Keratinocyte (primary cell): ENCODE data around the gene GPRC5B. TPM values are rescaled to one million over a fixed set of nuclear protein-coding genes. Genes with fewer than 3 reads are reported as not detected.

Experiments
- DNase-seq: peaks from one replicate; pipeline ENCODE4 v3.0.0-alpha.2; 2011; ENCODE audit warnings: low read depth, missing footprints, low spot score
- FAIRE-seq: peaks from 2 replicates; lab custom pipeline; 2011; peaks lifted over from hg19 to GRCh38; lab: Jason Lieb, UNC
- H2AFZ ChIP-seq: 2 replicates; pipeline ENCODE4 v1.6.0; 2012; ENCODE audit warnings: low read length, control low read depth, inconsistent platforms; ENCODE audit not compliant: control insufficient read depth
- H3K27ac ChIP-seq: 2 replicates; pipeline ENCODE4 v1.5.1; 2011; ENCODE audit warnings: low read length; ENCODE audit not compliant: control insufficient read depth, insufficient read depth
- H3K27me3 ChIP-seq: 3 replicates; pipeline ENCODE4 v1.6.0; 2011; ENCODE audit warnings: low read length; ENCODE audit not compliant: control insufficient read depth, insufficient read depth; ENCODE audit errors: extremely low read depth
- H3K36me3 ChIP-seq, 2 experiments: 2 replicates in 1 of 2; 3 replicates in 1 of 2; pipeline ENCODE4 v1.5.1; 2011; ENCODE audit warnings: low read length in 2 of 2, mild to moderate bottlenecking in 1 of 2; ENCODE audit not compliant: control insufficient read depth in 2 of 2, insufficient read depth in 2 of 2; ENCODE audit errors: extremely low read depth in 1 of 2
- H3K4me1 ChIP-seq: 3 replicates; pipeline ENCODE4 v1.5.1; 2011; ENCODE audit warnings: low read length; ENCODE audit not compliant: control insufficient read depth, insufficient read depth; ENCODE audit errors: extremely low read depth
- H3K4me2 ChIP-seq: 3 replicates; pipeline ENCODE4 v1.6.0; 2011; ENCODE audit warnings: low read depth, low read length; ENCODE audit not compliant: control insufficient read depth, insufficient read depth; ENCODE audit errors: extremely low read depth
- H3K4me3 ChIP-seq, 3 experiments: fragments of 200-600 bp in 1 of 3; sonication (generic) in 1 of 3; 2 replicates in 2 of 3; 3 replicates in 1 of 3; pipeline ENCODE4 v1.5.1; 2011 to 2016; ENCODE audit warnings: low read length in 3 of 3, mild to moderate bottlenecking in 3 of 3, control low read depth in 2 of 3, inconsistent platforms in 1 of 3, low read depth in 1 of 3, mixed read lengths in 1 of 3, mixed run types in 1 of 3, moderate library complexity in 1 of 3; ENCODE audit not compliant: control insufficient read depth in 2 of 3, insufficient read depth in 2 of 3; ENCODE audit errors: extremely low read depth in 1 of 3
- H3K79me2 ChIP-seq: 2 replicates; pipeline ENCODE4 v1.6.0; 2012; ENCODE audit warnings: low read length; ENCODE audit not compliant: control insufficient read depth, insufficient read depth
- H3K9ac ChIP-seq: 3 replicates; pipeline ENCODE4 v1.6.0; 2011; ENCODE audit warnings: low read length; ENCODE audit not compliant: control insufficient read depth, insufficient read depth; ENCODE audit errors: extremely low read depth
- H3K9me1 ChIP-seq: 3 replicates; pipeline ENCODE4 v1.6.0; 2011; ENCODE audit warnings: low read length; ENCODE audit not compliant: control insufficient read depth, insufficient read depth; ENCODE audit errors: extremely low read depth
- H3K9me3 ChIP-seq: 2 replicates; pipeline ENCODE4 v1.5.1; 2012; ENCODE audit warnings: low read depth, low read length; ENCODE audit not compliant: control insufficient read depth
- H4K20me1 ChIP-seq: 3 replicates; pipeline ENCODE4 v1.6.0; 2011; ENCODE audit warnings: low read length; ENCODE audit not compliant: control insufficient read depth, insufficient read depth; ENCODE audit errors: extremely low read depth
- CTCF ChIP-seq, 3 experiments: IDR thresholded peaks in 1 of 3; conservative IDR thresholded peaks in 1 of 3; optimal IDR thresholded peaks in 1 of 3; 2 replicates in 2 of 3; 3 replicates in 1 of 3; pipeline versions ENCODE3 to v1.5.1; 2011; ENCODE audit warnings: low read length in 3 of 3, mild to moderate bottlenecking in 3 of 3, moderate library complexity in 2 of 3, control low read depth in 1 of 3, inconsistent platforms in 1 of 3; ENCODE audit not compliant: insufficient read depth in 2 of 3; ENCODE audit errors: extremely low read depth in 1 of 3
- EZH2 ChIP-seq: IDR thresholded peaks from one replicate; pipeline ENCODE4 v1.6.1; 2012; ENCODE audit warnings: inconsistent platforms, mild to moderate bottlenecking, low read length, moderate library complexity
- dilution Hi-C: fragments of 300-500 bp; cut with MboI; formaldehyde crosslinking; loops from one replicate; pipeline ENCODE4 v1.7.0; 2020; ENCODE audit warnings: low sequenced_read_pairs; ENCODE audit not compliant: extremely low pct_ligation_motif_present
- polyA plus RNA-seq, 5 experiments: library from polyadenylated mRNA; depleted of rRNA in 3 of 5; stranded (reverse) in 3 of 5; stranded (forward) in 1 of 5; unstranded in 1 of 5; fragments of >200 nt; gene quantifications; 1 replicate in 1 of 5; 2 replicates in 3 of 5; 3 replicates in 1 of 5; pipeline versions ENCODE4 v1.2.1 to v1.2.3, GENCODE V29; 2011 to 2012; ENCODE audit warnings: missing spikeins in 2 of 5, low read depth in 1 of 5, low replicate concordance in 1 of 5

GPRC5B gene
- polyA plus RNA-seq, 1 donor (not counting 4 experiments of a cell fraction or from before 2014, with no cell fraction given), result 0.03 TPM

- Histone ChIP-seq H4K20me1 (no peaks in the 10 kb centered on the region), H3K4me3 (no peak overlapping the region), H3K4me2 (no peak overlapping the region), H3K9ac (no peak overlapping the region), H3K27ac (no peak overlapping the region), H3K9me3 (no peaks in the 10 kb centered on the region), H3K27me3 (no peaks in the 10 kb centered on the region), H3K4me1 (no peaks in the 10 kb centered on the region), H3K36me3 (no peaks in the 10 kb centered on the region), H3K79me2 (no peaks in the 10 kb centered on the region), H2AFZ (no peak overlapping the region), H3K9me1 (no peaks in the 10 kb centered on the region)
- DNase-seq, result no peak
- FAIRE-seq, result no peak
- dilution Hi-C loops, result no loop called here
- no peak for TF ChIP-seq EZH2
- no peak for TF ChIP-seq CTCF (optimal IDR thresholded peaks at IDR 0.05 in 1 of 3, IDR thresholded peaks at IDR 0.05 in 1 of 3, conservative IDR thresholded peaks at IDR 0.05 in 1 of 3; ENCODE audit: extremely low read depth in 1 of 3, insufficient read depth in 2 of 3, low read length in 3 of 3)
These were observed 12.9 kb downstream of the GPRC5B start for GRCh38 chr16:19871721-19872120.

GRCh38 chr16:19868421-19868820 lies 16.2 kb downstream of the GPRC5B start:
- no peaks in the 10 kb centered on the region for H3K79me2 ChIP-seq
- dilution Hi-C loops, result no loop called here

More at GRCh38 chr16:19868421-19868820, 16.2 kb downstream of the GPRC5B start:
- H3K4me1 ChIP-seq, result no peaks in the 10 kb centered on the region
- no peak overlapping the region for H3K27ac ChIP-seq
- FAIRE-seq, result no peak
- no peaks in the 10 kb centered on the region for H3K9me1 ChIP-seq
- no peak for TF ChIP-seq EZH2
- TF ChIP-seq CTCF (optimal IDR thresholded peaks at IDR 0.05 in 1 of 3, IDR thresholded peaks at IDR 0.05 in 1 of 3, conservative IDR thresholded peaks at IDR 0.05 in 1 of 3; ENCODE audit: extremely low read depth in 1 of 3, insufficient read depth in 2 of 3, low read length in 3 of 3), result no peak
- no peak for DNase-seq
- no peaks in the 10 kb centered on the region for H3K36me3 ChIP-seq
- no peaks in the 10 kb centered on the region for H3K27me3 ChIP-seq
- H4K20me1 ChIP-seq, result no peaks in the 10 kb centered on the region
- H3K9ac ChIP-seq, result no peak overlapping the region
- H3K4me2 ChIP-seq, result no peak overlapping the region
- H3K4me3 ChIP-seq, result no peak overlapping the region
- no peaks in the 10 kb centered on the region for H3K9me3 ChIP-seq
- no peak overlapping the region for H2AFZ ChIP-seq
